K562 (cell line): Measurements from ENCODE around the gene CPPED1. TPM values are rescaled to one million over a fixed set of nuclear protein-coding genes. Genes with fewer than 3 reads are reported as not detected.
A peak's percentile ranks its signal among the peaks of the same experiment; 100 is the strongest.

Experiments used
- BCL6 ChIP-seq: fragments of 250-450 bp; sonication (Bioruptor Pico); IDR thresholded peaks from 2 replicates; pipeline ENCODE4 v1.4.0; 2020
- CBFA2T3 ChIP-seq: fragments of 450-650 bp; IDR thresholded peaks from 2 replicates; pipeline ENCODE4 v1.6.1; 2017
- DNMT1 ChIP-seq: fragments of 450-650 bp; IDR thresholded peaks from 2 replicates; pipeline ENCODE4 v1.6.1; 2016; ENCODE audit warnings: antibody characterized with exemption, mild to moderate bottlenecking
- FUS ChIP-seq: fragments of 200-400 bp; formaldehyde crosslinking; optimal IDR thresholded peaks from 2 replicates; pipeline ENCODE3; 2017; ENCODE audit warnings: low read depth, low read length
- HEY1 ChIP-seq: fragments of 250-450 bp; sonication (Bioruptor Pico); IDR thresholded peaks from 2 replicates; pipeline ENCODE4 v1.5.0; 2020; ENCODE audit warnings: mild to moderate bottlenecking, moderate library complexity, borderline replicate concordance
- MAFG ChIP-seq: fragments of 450-650 bp; conservative IDR thresholded peaks from 2 replicates; pipeline ENCODE4 v1.6.1; 2016; ENCODE audit warnings: missing genetic modification characterization, missing compliant biosample characterization
- NELFE ChIP-seq: IDR thresholded peaks from 2 replicates; pipeline ENCODE4 v1.6.1; 2011; ENCODE audit warnings: mild to moderate bottlenecking; ENCODE audit not compliant: insufficient read depth, insufficient read length
- NR2F6 ChIP-seq: fragments of 450-650 bp; formaldehyde crosslinking; IDR thresholded peaks from 2 replicates; pipeline ENCODE4 v1.4.0; 2020; ENCODE audit warnings: mild to moderate bottlenecking
- OTX1 ChIP-seq: fragments of 450-650 bp; formaldehyde crosslinking; IDR thresholded peaks from 2 replicates; pipeline ENCODE4 v1.4.0; 2022; ENCODE audit warnings: mild to moderate bottlenecking
- PTRF ChIP-seq: fragments of 450-650 bp; IDR thresholded peaks from 2 replicates; pipeline ENCODE4 v1.6.1; 2016; ENCODE audit warnings: mild to moderate bottlenecking, missing genetic modification characterization, missing compliant biosample characterization
- RBBP5 ChIP-seq: fragments of 200-600 bp; sonication (generic); IDR thresholded peaks from 2 replicates; pipeline ENCODE4 v1.6.1; 2012; ENCODE audit warnings: borderline replicate concordance, mild to moderate bottlenecking, low read length, control low read depth, inconsistent platforms; ENCODE audit not compliant: insufficient read depth, poor library complexity, severe bottlenecking
- RNF2 ChIP-seq: sonication (generic); IDR thresholded peaks from 2 replicates; pipeline ENCODE4 v1.6.1; 2016
- SOX6 ChIP-seq: fragments of 450-650 bp; IDR thresholded peaks from 2 replicates; pipeline ENCODE4 v1.6.1; 2014; ENCODE audit warnings: mild to moderate bottlenecking
- TAF7 ChIP-seq: fragments of 450-650 bp; IDR thresholded peaks from 2 replicates; pipeline ENCODE4 v1.6.1; 2016; ENCODE audit warnings: missing genetic modification characterization, missing compliant biosample characterization
- TAL1 ChIP-seq: fragments of 450-650 bp; IDR thresholded peaks from 2 replicates; pipeline ENCODE4 v1.6.1; 2016; ENCODE audit warnings: mild to moderate bottlenecking
- TCF3 ChIP-seq: sonication (generic); formaldehyde crosslinking; IDR thresholded peaks from 2 replicates; pipeline ENCODE4 v1.4.0; 2020; ENCODE audit warnings: mild to moderate bottlenecking, missing genetic modification reagents
- TGIF2 ChIP-seq: sonication (generic); formaldehyde crosslinking; IDR thresholded peaks from 2 replicates; pipeline ENCODE4 v1.8.1; 2022; ENCODE audit warnings: mild to moderate bottlenecking, missing genetic modification reagents, moderate library complexity
- ZBTB17 ChIP-seq: fragments of 450-650 bp; formaldehyde crosslinking; IDR thresholded peaks from 2 replicates; pipeline ENCODE4 v1.4.0; 2020; ENCODE audit warnings: mild to moderate bottlenecking
- ZFPM2 ChIP-seq: fragments of 250-450 bp; sonication (Bioruptor Pico); IDR thresholded peaks from 2 replicates; pipeline ENCODE4 v1.5.1; 2022; ENCODE audit warnings: mild to moderate bottlenecking
- ZKSCAN8 ChIP-seq: fragments of 200-800 bp; sonication (Bioruptor generic); IDR thresholded peaks from 2 replicates; pipeline ENCODE4 v1.6.1; 2016; ENCODE audit warnings: missing genetic modification characterization, missing compliant biosample characterization
- ZNF121 ChIP-seq: sonication (generic); formaldehyde crosslinking; conservative IDR thresholded peaks from 2 replicates; pipeline ENCODE4 v1.8.0; 2022; ENCODE audit warnings: missing genetic modification reagents
- ZNF23 ChIP-seq: fragments of 250-450 bp; sonication (Bioruptor Pico); IDR thresholded peaks from 2 replicates; pipeline ENCODE4 v1.4.0; 2020; ENCODE audit warnings: mild to moderate bottlenecking
- ZNF232 ChIP-seq: sonication (generic); formaldehyde crosslinking; IDR thresholded peaks from 2 replicates; pipeline ENCODE4 v1.8.0; 2022; ENCODE audit warnings: mild to moderate bottlenecking, missing genetic modification reagents
- polyA plus RNA-seq, 8 experiments: library from polyadenylated mRNA; depleted of rRNA in 4 of 8; stranded (reverse) in 5 of 8; unstranded in 3 of 8; fragments of >200 nt; fragmentation: Nextera tagmentation in 2 of 8; fragmentation: Illumina TruSeq in 1 of 8; extraction: Ambion mirVana in 2 of 8; extraction: Trizol in 1 of 8; gene quantifications; 2 replicates each; pipeline versions ENCODE4 v1.2.1 to v1.2.3, GENCODE V29; 2011 to 2014; ENCODE audit warnings: inconsistent platforms in 1 of 8, missing spikeins in 1 of 8
- total RNA-seq, 7 experiments: library from RNA; depleted of rRNA in 6 of 7; stranded (reverse); fragments of >200 nt in 6 of 7; fragmentation: Illumina TruSeq in 2 of 7; extraction: Trizol in 2 of 7; gene quantifications; 2 replicates each; pipeline versions ENCODE4 v1.2.1 to v1.2.3, GENCODE V29; 2011 to 2021; ENCODE audit warnings: low replicate concordance in 1 of 7
- TF ChIP-seq, protein P1 (sequence below), 2 experiments: IDR thresholded peaks in 1 of 2; conservative IDR thresholded peaks in 1 of 2; 2 replicates each; pipeline ENCODE4 v1.6.1; 2016; ENCODE audit warnings: low read depth in 2 of 2, mild to moderate bottlenecking in 1 of 2, missing compliant biosample characterization in 1 of 2, missing genetic modification characterization in 1 of 2, moderate library complexity in 1 of 2
- TF ChIP-seq, protein P2 (sequence below), 2 experiments: fragments of 150-350 bp in 1 of 2; IDR thresholded peaks; 2 replicates each; pipeline ENCODE4 v1.6.1; 2012 to 2016; ENCODE audit warnings: low read depth in 2 of 2, low read length in 2 of 2, mild to moderate bottlenecking in 1 of 2, moderate library complexity in 1 of 2

CPPED1 gene
- total and polyA plus RNA-seq, 9 of the 15 experiments (the other 6 are each of a cell fraction or from before 2014, with no cell fraction given), result 7.5 to 25.7 (median 16.9) TPM

DNA sequence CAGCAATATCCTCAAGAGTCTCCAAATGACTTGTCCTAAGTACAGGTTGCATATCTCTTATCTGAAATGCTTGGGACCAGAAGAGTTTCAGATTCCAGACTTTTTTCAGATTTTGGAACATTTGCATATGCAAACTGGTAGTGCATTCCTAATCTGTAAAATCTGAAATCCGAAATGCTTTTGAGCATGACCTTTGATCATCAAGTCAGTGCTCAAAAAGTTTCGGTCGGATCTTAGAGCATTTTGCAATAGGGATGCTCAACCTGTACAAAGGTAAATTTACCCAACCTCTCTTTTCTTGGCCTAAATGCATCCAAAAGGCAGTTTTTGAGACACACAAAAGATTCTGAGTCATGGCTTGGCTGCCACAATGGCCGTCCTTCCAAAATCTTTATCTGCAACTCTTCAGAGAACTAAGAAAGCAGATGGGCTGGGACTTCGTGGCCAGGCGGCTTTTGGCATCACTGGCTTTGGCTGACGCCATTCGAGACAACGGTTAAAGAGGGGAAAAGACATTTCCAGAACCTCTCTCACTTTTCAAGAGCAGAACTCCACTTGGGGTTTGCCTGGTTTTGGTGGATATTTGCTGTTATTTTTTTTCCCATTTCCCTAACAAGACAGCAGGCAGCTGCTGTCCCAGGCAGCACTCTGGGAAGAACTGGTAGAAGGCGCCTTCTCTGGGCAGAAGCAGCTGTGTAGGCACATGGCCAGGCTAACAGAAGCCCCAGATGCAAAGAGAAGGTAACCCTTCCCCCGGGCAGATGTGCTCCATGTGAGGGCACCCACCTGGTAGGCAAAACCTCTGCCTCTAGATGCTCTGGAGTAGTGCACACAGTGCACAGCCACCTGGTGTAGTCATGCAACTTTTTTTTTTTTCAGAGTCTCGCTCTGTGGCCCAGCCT is 8.9 kb downstream of the CPPED1 start (continued):
- TF ChIP-seq, protein P1, sequence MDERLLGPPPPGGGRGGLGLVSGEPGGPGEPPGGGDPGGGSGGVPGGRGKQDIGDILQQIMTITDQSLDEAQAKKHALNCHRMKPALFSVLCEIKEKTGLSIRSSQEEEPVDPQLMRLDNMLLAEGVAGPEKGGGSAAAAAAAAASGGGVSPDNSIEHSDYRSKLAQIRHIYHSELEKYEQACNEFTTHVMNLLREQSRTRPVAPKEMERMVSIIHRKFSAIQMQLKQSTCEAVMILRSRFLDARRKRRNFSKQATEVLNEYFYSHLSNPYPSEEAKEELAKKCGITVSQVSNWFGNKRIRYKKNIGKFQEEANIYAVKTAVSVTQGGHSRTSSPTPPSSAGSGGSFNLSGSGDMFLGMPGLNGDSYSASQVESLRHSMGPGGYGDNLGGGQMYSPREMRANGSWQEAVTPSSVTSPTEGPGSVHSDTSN (CRISPR knock-in tag; IDR thresholded peaks at IDR 0.05; ENCODE audit: low read depth), result no peak
- TF ChIP-seq, protein P1 (tag; conservative IDR thresholded peaks at IDR 0.05; ENCODE audit: low read depth), result no peak
- TF ChIP-seq DNMT1, result no peak
- peak; percentile 16; the same call in 1 of the 2 replicates for TF ChIP-seq TAL1
- peak; percentile 56 for TF ChIP-seq CBFA2T3
- TF ChIP-seq ZNF121 (CRISPR knock-in tag), result no peak
- no peak for TF ChIP-seq MAFG (tag)
- TF ChIP-seq ZFPM2 (CRISPR knock-in tag), result no peak
- no peak for TF ChIP-seq TAF7 (tag)
- TF ChIP-seq BCL6 (CRISPR knock-in tag), result no peak
- TF ChIP-seq ZKSCAN8 (CRISPR knock-in tag), result 0 out of 2 replicates have a peak, but pooled peaks have one; percentile 37
- TF ChIP-seq PTRF (tag), result no peak
- TF ChIP-seq ZNF23 (CRISPR knock-in tag), result no peak
- TF ChIP-seq TGIF2 (CRISPR knock-in tag), result no peak
- no peak for TF ChIP-seq HEY1 (CRISPR knock-in tag)
- TF ChIP-seq, protein P2, sequence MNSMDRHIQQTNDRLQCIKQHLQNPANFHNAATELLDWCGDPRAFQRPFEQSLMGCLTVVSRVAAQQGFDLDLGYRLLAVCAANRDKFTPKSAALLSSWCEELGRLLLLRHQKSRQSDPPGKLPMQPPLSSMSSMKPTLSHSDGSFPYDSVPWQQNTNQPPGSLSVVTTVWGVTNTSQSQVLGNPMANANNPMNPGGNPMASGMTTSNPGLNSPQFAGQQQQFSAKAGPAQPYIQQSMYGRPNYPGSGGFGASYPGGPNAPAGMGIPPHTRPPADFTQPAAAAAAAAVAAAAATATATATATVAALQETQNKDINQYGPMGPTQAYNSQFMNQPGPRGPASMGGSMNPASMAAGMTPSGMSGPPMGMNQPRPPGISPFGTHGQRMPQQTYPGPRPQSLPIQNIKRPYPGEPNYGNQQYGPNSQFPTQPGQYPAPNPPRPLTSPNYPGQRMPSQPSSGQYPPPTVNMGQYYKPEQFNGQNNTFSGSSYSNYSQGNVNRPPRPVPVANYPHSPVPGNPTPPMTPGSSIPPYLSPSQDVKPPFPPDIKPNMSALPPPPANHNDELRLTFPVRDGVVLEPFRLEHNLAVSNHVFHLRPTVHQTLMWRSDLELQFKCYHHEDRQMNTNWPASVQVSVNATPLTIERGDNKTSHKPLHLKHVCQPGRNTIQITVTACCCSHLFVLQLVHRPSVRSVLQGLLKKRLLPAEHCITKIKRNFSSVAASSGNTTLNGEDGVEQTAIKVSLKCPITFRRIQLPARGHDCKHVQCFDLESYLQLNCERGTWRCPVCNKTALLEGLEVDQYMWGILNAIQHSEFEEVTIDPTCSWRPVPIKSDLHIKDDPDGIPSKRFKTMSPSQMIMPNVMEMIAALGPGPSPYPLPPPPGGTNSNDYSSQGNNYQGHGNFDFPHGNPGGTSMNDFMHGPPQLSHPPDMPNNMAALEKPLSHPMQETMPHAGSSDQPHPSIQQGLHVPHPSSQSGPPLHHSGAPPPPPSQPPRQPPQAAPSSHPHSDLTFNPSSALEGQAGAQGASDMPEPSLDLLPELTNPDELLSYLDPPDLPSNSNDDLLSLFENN (IDR thresholded peaks at IDR 0.05; ENCODE audit: low read depth in 2 of 2, low read length in 2 of 2), result no peak
- no peak for TF ChIP-seq NELFE
- no peak for TF ChIP-seq RNF2
- TF ChIP-seq SOX6, result peak; percentile 26; the same call in 1 of the 2 replicates
- TF ChIP-seq ZBTB17, result peak; percentile 15; the same call in 1 of the 2 replicates
- TF ChIP-seq RBBP5, result no peak
- TF ChIP-seq ZNF232 (CRISPR knock-in tag), result no peak
- peak; percentile 64 for TF ChIP-seq TCF3
- TF ChIP-seq NR2F6, result no peak
- no peak for TF ChIP-seq FUS
- no peak for TF ChIP-seq OTX1
